IPS-18c (cell line): ENCODE data around the gene BMERB1.
"Not testable (repeated sequence)": the region's sequence is repeated elsewhere in the genome, so short reads cannot be mapped to it uniquely, and the experiment has no call there.

Experiments
- H3K4me3 ChIP-seq: 2 replicates; pipeline ENCODE4 v1.7.0; 2013; ENCODE audit warnings: low read depth, mild to moderate bottlenecking, low read length, moderate library complexity; ENCODE audit not compliant: insufficient read depth
- H3K9me3 ChIP-seq: one replicate; pipeline ENCODE4 v1.6.1; 2013; ENCODE audit warnings: mild to moderate bottlenecking, low read length, moderate library complexity; ENCODE audit not compliant: control insufficient read depth, insufficient read depth

BMERB1 gene

DNA sequence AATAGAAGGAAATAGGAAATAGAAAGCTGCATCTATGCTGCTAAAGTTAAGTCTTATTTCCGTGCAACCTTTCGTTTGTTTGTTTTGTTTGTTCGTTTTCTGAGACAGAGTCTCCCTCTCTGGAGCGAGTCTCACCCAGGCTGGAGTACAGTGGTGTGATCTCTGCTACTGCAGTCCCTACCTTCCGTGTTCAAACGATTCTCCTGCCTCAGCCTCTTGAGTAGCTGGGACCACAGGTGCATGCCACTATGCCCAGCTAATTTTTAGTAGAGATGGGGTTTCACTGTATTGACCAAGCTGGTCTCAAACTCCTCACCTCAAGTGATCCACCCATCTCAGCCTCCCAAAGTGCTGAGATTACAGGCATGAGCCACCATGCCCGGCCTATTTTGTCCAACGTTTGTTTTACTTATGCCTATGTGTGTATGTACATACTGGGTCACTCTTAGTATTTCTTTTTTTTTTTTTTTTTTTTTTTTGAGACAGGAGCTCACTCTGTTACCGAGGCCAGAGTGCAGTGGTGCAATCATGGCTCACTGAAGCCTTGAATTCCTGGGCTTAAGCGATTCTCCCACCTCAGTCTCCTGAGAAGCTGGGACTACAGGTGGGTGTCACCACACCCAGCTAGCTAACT, 16.8 kb downstream of the BMERB1 start:
- Histone ChIP-seq H3K9me3 (no peaks in the 10 kb centered on the region), H3K4me3 (no peak overlapping the region)

DNA sequence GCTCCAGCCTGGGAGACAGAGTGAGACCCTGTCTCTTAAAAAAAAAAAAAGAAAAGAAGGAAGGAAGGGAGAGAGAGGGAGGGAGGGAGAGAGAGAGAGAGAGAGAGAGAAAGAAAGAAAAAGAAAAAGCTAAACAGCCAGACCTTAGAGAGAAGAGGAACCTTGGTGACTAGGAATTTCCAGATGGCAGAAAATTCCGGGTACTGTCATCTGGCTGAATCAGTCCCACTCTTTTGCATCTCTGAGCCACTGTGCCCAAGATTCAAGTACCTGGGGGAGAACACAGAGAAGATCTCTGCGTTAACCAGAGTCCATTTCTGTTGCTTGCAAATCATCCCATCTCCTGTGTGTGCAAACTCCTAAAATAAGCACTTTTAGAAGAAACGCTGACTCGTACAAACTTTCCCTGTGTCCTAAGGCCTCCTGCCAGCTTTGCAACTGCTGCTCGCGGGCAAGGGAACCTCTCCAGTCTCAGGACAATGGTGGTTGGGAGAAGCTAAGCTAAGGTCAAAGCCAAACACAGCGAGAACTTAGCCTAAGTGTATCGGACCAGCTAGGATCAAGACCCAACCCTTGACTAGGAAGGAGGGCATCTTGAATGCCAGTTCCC, 18.0 kb downstream of the BMERB1 start:
- Histone ChIP-seq H3K4me3 (no peak overlapping the region), H3K9me3 (no peaks in the 10 kb centered on the region)

GRCh38 chr16:15453296-15453695, 18.9 kb downstream of the BMERB1 start:
- H3K9me3 ChIP-seq, H3K4me3 ChIP-seq: not testable (repeated sequence)

- H3K4me3 ChIP-seq = not testable (repeated sequence)
Observed at GRCh38 chr16:15454933-15455332, 20.5 kb downstream of the BMERB1 start.

DNA sequence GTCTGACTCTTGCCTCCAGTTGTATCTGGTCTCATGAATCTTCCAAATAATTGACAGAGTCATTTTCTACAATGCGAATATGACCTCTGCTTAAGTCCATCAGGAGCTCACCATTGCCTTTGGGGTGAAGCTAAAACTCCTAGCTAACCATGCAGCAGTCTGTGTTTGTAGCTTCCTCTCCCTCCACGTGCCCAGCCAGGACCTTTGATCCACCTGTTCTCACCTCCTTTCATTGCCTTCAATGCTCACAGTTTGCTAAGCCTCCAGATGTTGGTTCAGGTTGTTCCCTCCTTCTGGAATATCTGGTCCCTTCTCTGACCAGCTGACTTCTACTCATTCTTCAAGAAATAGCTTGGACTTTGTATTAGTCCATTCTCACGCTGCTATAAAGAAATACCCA, 23.0 kb downstream of the BMERB1 start:
- H3K4me3 ChIP-seq = no peak overlapping the region
- no peaks in the 10 kb centered on the region for H3K9me3 ChIP-seq

More at GRCh38 chr16:15454933-15455332, 20.5 kb downstream of the BMERB1 start:
- not testable (repeated sequence) for H3K9me3 ChIP-seq

DNA sequence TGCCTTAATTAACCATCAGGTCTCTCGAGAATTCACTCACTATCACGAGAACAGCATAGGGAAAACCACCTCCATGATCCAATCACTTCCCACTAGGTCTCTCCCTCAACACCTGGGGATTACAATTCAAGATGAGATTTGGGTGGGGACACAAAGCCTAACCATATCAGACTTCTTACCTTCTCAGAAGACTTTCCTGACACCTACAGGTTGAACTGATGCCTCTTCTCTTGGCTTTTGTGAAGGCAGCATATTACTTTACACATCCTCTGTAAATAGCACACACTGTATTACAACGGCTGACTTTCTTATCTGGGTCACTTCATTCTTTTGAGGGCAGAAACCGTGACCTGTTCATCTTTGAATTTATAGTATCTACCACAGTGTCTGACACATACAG, 23.6 kb downstream of the BMERB1 start:
- Histone ChIP-seq H3K9me3 (no peaks in the 10 kb centered on the region), H3K4me3 (no peak overlapping the region)

DNA sequence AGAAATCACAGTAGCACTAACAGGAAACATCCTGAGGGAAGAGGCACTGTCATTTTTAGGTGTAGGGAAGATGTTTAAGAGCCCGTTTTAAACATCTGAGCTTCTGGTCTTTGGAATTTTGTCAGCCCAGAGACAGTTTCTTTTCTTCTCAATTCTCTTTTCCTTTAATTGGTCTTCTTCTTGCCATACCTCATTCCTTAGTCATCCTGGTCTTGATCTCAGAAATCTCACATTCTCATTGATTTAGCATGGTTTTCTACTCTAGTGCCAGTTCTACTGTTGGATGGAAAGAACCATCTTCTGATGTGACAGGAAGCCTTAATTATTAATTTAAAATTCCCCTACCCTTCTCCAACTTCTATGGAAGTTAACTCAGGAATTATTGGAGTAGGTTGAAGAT, 25.4 kb downstream of the BMERB1 start:
- Histone ChIP-seq H3K9me3 (no peaks in the 10 kb centered on the region), H3K4me3 (no peak overlapping the region)

- no peaks in the 10 kb centered on the region for H3K9me3 ChIP-seq
- H3K4me3 ChIP-seq = no peak overlapping the region
Observed at GRCh38 chr16:15460601-15461000, 26.2 kb downstream of the BMERB1 start.

- H3K9me3 ChIP-seq = no peaks in the 10 kb centered on the region
- H3K4me3 ChIP-seq = no peak overlapping the region
Observed at GRCh38 chr16:15461376-15461775, 27.0 kb downstream of the BMERB1 start.

DNA sequence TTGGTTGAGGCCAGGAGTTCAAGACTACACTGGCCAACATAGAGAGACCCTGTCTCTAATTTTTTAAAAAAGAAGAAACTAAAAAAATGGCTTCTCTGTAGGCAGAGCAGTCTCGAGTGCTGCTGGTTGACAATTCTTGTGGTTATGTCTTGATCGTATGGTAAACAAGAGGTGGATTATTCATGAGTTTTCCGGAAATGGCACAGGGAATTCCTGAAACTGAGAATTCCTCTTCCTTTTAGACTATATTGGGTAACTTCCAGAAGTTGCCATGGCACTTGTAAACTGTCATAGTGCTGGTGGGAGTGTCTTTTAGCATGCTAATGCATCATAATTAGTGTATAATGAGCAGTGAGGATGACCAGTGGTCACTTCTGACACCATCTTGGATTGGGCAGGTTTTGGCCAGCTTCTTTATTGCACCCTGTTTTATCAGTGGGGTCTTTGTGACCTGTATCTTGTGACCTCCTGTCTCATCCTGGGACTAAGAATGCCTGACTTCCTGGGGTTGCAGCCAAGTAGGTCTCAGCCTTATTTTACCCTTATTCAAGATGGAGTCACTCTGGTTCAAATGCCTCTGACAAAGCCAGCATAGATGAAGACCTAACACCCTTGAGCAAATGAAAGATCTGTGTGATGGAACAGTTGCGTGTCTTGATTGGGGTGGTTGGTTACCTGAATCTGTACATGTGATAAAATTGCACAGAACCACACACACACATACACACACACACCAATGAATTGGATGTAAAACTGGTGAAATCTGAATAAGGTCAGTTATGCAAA, 30.2 kb downstream of the BMERB1 start:
- H3K9me3 ChIP-seq = no peaks in the 10 kb centered on the region
- no peak overlapping the region for H3K4me3 ChIP-seq

- Histone ChIP-seq H3K9me3 (no peaks in the 10 kb centered on the region), H3K4me3 (no peak overlapping the region)
Observed at GRCh38 chr16:15466131-15466530, 31.7 kb downstream of the BMERB1 start.

DNA sequence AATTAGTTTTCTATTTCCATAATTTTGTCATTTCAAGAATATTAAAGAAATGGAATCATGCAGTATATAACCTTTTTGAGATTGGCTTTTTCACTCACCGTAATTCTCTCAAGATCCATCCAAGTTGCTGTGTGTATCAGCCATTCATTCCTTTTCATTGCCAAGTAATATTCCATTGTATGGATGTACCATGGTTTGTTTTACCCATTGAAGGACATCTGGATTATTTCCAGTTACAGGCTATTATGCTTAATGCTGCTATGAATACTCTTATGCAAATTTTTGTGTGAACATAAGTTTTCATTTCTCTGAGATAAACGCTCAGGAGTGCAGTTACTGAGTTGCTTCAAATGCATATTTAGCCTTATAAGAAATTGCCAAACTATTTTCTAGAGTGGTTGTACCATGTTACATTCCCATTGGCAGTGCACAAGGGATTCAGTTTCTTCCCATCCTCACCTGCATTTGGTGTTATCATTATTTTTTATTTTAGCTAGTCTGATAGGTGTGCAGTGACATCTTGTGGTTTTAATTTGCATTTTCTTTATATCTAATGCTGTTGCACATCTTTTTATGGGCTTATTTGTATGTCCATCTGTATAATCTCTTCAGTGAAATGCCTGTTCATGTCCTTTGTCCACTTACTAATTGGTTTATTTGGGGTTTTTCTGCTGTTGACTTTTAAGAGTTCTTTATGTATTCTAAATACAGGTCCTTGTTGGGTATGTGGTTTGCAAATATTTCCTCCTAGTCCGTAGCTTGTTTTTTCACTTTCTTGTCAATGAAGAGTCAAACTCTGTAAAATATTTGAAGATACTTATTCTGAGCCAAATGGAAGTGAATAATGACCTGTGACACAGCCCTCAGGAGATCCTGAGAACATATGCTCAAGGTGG, 32.7 kb downstream of the BMERB1 start:
- Histone ChIP-seq H3K4me3 (no peak overlapping the region), H3K9me3 (no peaks in the 10 kb centered on the region)

DNA sequence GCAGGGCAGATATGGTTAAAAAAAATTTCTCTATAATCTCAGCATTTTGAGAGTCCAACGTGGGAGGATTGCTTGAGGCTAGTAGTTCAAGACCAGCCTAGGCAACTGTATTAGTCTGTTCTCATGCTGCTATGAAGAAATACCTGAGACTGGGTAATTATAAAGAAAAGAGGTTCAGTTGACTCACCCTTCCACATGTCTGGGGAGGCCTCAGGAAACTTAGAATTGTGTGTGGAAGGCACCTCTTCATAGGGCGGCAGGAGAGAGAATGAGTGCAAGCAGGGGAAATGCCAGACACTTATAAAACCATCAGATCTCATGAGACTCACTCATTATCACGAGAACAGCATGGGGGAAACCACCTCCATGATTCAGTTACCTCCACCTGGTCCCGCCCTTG, 42.6 kb downstream of the BMERB1 start:
- not testable (repeated sequence) for H3K4me3 ChIP-seq, H3K9me3 ChIP-seq

- H3K9me3 ChIP-seq = peaks cover 2% of the 10 kb centered on the region
- no peak overlapping the region for H3K4me3 ChIP-seq
Observed at GRCh38 chr16:15477802-15478201, 43.4 kb downstream of the BMERB1 start.

DNA sequence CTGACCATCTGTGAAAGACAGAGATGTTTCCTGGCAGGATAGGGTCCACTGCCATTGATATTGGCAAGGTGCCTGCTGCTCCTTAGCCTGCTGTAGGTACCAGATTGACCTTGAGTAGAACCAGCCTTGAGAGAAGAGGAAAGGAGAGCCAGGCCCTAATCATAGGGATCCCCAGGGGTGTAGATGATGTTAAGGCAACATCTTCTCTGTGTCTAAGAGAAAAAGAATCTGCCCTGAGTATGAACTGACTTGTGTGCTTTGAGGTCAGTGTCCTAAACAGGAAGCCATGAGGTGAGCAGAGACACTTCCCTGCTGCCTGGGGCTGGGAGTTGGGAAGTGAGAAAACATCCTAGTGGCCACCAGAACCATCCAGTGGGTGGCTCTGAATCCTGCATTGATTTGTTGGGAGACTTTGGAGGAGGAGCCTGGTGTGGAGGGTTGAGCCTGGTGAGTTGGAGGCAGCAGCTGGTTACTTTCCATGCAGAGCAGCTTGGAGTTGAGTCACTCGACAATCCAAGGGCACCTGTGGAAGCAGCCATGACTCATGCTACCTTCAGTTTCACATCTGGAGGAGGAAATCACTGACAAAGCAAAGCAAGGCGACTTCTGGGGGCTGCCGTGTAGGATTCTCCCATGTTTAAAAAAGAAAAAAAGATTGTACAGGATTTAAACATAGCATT, 47.8 kb downstream of the BMERB1 start:
- Histone ChIP-seq H3K9me3 (no peaks in the 10 kb centered on the region), H3K4me3 (no peak overlapping the region)

- Histone ChIP-seq H3K4me3 (no peak overlapping the region), H3K9me3 (no peaks in the 10 kb centered on the region)
Observed at GRCh38 chr16:15482748-15483298, 48.4 kb downstream of the BMERB1 start.

DNA sequence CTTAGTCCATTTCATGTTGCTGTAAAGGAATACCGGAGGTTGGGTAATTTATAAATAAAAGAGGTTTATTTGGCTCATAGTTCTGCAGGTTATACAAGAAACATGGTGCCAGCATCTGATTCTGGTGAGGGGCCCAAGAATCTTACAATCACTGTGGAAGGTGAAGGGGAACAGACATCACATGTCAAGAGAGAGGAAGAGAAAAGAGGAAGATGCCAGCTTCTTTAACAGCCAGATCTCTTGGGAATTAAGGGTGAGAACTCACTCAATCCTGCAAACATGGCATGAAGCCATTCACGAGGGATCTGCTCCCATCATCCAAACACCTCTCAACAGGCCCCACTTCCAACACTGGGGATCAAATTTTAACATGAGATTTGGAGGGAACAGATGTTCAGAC, 49.5 kb downstream of the BMERB1 start:
- no peak overlapping the region for H3K4me3 ChIP-seq
- H3K9me3 ChIP-seq = no peaks in the 10 kb centered on the region
